Activated T-cell treated with anti-CD3 and anti-CD28 coated beads for 4 hours (primary cell): ENCODE results near the gene SOAT2.

Source experiments
- DNase-seq: peaks from one replicate; pipeline ENCODE4 v3.0.0-alpha.2; 2020

SOAT2 gene

DNA sequence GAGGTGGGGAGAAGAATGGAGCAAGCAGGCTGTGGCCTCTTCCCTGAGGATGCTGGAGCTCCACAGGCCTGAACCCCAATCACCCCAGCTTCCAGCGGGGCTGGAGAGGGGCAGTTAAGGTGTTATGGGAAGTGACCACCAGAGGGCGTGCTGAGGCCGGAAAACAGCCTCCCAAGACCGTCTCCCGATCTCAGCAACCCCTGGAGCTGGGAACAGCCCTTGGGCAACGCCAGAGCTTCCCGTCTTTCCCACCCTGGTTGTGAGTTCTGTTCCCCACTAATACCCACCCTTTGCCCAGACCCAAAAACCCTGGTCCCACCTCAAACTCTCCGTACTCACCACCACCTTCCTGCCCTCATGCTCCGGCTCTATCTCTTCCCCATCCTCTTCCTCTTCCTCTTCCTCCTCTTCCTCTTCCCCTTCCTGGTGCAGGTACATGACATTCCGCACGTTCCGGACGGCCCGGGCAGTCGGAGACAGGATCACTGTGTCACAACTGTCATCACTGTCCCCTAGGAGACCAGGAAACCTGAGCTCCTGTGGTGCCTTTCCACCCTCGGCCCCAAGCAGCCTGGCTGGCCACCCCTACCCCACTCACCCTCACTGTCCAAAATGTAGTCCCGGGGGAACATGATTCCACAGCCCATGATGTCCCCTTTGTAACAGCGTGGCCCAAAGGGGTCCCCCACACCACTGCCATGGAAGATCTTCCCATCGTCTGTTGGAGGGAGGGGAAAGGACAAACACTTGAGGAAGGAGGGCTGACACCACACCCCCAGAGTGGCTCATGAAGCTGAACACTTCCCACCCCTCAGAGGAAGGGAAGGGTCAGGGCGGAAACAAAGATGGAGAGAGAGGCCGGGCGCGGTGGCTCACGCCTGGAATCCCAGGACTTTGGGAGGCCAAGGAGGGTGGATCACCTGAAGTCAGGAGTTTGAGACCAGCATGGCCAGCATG is 37.0 kb upstream of the SOAT2 start:
- peak; percentile 54 for DNase-seq

DNA sequence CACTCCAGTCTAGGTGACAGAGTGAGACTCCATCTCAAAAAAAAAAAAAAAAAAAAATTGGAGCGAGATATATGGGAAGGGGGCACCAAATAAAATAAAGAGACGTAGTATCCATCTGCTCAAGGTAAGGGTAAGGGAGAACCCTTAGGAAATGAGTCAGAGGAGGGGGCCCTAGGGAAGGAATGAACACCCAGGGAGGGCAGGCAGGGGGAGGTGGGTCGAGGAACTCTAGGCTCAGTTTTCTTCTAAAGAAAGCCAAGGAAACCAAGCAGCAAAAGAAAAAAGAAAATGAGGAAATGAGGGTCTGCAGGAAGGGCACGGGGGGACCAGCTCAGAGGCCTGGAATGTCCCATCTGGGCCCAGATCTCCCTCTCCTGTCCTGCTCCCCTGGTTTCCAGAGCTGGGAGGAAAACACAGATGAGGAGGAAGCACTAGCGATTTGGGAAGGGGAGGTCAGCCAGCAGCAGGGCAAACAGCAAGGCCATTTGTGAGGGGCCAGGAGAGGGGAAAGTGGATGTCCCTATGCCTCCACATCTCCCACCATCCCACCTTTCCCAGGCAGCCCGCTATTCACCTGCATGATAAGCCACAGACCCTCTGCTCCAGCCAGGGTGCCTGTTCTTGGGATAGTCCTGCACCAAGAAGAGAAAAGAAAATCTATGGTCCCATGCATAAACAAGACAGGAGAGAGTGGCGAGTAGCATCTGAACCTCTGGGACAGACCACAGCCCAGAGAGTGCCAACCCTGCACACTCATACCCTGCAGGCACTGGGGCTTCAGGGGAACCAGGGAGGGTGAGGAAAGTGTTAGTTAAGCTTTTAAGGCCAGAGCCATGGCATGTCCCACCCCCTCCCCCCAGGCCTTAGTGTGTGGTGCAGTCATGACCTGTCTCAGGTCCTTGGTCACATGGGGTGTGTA is 36.0 kb upstream of the SOAT2 start:
- no peak for DNase-seq

DNA sequence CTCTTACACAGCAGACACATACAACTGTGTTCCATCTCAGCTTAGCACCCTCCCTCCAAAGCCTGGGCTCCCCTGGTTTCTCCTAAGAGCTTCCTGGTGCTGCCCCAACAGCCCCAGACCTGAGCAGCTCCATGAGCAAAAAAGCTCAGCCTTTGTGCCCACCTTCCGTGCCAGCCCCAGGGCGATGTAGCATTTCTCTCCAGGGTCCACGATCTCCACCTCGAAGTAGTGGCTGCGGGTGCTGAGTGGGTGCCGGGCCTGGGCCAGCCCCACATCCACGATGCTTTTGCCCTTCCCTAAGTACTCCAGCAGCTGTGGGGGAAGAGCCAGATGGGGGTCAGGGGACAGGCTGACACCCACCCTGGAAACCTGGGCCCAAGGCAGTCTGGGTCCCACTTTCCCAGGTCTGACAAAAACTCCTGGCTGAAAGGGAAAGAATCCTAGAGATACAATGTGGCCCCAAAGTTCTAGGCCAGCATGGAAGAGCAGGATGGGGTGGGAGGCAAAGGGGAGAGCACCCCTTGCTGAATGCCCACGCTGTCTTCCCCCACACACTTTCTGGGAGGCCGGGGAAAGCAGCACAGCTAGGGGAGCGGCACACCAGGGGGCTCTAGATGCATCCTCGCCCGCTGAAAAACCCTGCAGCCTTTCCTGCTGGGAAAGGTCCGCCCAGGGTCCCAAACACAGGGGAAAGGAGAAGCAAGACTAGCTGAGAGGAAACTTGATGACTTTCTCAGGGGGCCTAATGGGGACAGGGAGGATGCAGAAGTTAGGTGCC is 35.1 kb upstream of the SOAT2 start:
- no peak for DNase-seq

DNA sequence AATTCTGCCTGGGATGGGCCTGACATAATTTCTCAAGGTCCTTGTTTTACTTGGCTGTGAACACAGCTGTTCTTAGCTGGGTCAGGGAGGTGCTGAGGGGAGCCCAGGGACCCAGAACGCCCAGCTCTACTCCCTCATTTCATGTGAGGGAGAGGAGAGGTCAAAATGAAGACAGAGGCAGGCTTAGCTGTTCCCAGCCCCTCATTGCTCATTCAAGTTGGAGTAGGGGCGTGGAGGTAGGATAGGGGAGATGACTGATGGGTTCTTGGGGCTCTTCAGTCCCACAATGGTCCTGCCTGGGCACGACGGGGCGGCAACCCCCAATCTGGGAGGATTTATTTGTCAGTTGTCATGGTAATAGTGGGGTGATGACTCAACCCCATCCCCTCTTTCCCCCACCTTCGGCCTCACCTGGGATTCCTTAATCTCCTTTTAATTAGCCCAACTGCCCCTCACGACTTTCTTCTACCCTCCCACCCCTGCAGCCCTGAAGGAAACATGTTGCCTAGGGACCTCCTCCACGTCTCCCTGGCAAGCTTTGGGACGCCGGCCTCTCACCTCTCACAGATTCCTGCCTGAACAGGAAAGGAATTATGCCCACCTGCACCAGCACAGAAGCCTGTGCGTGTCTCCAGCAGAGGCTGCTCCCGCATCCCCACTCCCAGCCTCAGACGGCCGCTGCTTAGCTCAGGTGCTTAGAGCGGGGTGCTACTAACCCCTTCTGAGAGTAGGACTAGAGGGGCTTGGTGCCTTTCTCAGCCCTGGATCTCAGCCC is 34.3 kb upstream of the SOAT2 start:
- no peak for DNase-seq

DNA sequence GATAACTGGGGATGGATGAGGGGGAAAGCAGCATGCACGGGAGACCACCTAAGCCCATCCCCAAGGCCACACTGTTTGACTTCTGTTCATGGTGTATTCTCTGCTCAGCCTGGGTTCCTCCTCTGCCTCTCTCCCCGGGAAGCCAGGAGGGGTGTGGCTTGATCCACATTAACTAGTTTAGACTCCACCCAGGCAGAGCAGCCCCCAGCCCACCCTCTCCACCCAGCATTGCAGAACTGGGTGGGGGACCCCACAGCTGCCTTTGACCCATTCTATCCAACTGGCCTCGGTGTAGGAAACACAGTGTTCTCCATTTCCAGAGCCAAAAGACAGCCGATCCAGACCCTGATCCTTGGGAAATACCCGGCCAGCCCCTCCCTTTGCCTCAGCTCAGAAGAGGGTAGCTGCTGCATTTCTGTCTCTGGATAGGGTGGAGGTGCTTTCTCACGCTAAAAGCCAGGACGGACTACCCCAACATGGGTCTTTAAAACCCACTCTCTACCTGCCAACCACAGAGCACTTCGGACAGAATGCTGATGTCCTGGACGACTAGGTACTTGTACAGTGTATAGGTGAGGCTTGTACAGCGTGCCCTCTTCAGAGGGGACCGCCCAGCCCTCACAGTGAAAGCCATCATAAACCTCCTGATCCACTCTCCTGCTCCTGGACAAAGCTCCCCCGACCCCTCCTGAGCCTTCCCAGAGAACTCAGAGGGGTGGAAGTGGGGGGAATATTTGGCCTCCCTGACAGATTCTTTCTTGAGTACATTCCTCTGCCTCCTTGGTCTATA is 33.5 kb upstream of the SOAT2 start:
- DNase-seq: no peak

DNA sequence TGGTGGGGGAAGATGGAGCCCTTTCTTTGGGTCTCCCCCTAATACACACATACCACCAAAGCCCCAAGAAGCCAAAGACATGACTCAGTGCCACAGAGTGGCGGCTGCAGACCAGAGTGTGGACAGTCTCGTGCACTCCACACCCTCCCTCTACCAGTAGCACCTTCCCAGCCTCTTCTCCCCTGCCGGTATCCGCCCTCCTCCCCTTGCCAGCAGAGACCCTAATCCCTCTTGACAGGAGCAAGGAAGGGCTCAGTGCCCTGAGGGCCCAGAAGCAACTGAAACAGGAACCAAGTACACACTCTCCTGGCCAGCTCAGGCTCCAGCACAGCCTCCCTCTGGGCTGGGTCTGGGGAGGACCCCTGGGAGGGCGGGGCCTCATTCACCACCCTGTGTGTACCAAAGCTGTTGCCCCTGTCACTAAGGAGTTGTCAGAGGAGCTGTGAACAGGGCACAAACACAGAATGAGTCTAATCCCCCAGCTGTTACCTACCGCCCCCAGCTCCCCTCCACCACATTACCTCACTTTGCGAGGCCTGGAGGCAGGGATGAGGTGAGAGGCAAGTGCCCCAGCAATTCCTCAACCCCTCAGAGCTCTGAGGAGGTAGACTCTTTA is 32.3 kb upstream of the SOAT2 start:
- DNase-seq: no peak

DNA sequence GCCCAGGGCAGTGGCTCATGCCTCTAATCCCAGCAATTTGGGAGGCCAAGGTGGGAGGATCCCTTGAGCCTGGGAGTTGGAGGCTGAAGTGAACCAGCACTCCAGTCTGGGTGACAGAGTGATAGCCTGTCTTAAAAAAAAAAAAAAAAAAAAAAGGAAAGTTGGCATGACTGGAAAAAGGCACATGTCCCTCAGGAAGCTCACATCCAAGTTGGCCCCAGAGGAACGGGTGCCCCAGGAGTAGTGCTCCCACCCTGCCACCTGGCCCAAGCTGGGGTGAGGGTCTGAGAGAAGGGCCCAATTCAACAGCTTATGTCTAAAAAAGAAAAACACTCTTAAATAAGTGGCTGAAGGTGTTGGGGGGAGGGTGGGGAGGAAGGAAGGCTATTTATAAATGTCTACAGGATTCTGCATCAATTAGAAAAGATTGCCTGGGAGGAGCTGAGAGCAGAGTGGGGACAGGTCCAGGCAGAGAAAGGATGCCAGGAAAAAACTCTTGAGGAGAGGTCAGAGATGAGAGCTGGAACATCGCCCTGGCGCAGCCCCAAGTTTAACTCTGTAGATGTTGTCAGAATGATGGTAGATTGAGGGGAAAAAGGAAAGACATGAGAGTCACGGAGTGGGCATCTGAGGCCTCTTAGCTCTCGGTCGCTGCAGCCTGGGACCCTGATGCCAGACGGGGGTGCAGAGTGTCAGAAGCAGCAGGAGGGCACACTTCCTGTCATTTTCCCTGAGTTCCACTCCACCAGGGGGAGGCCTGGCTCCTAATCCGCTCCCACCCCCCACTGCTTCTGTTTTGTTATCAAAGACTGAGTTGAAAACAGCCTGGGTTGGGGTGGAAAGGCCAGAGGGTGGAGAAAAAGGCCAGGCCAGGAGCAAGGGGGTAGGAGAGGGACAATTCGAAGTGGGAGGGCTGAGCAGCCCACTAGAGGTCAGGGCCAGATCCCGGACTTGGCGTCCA is 31.4 kb upstream of the SOAT2 start:
- DNase-seq: no peak

DNA sequence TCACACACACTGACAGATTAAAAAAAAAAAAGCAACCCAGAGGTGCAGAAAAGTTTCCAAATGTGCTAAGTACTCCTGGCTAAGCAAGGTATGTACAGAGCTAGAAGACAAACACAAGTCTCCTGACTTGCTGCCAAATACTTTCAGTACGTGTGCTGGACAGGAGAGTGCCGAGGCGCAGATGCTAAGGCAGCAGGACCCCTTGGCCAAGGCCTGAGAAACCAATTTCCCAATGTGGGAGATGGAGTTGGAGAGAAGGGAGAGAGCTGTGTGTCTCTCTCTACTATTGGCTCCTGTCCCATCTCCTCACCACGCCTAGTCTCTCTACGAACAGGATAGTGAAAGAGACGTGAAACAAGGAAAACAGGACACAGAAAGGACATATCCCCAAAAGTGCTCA is 29.4 kb upstream of the SOAT2 start:
- DNase-seq: no peak

DNA sequence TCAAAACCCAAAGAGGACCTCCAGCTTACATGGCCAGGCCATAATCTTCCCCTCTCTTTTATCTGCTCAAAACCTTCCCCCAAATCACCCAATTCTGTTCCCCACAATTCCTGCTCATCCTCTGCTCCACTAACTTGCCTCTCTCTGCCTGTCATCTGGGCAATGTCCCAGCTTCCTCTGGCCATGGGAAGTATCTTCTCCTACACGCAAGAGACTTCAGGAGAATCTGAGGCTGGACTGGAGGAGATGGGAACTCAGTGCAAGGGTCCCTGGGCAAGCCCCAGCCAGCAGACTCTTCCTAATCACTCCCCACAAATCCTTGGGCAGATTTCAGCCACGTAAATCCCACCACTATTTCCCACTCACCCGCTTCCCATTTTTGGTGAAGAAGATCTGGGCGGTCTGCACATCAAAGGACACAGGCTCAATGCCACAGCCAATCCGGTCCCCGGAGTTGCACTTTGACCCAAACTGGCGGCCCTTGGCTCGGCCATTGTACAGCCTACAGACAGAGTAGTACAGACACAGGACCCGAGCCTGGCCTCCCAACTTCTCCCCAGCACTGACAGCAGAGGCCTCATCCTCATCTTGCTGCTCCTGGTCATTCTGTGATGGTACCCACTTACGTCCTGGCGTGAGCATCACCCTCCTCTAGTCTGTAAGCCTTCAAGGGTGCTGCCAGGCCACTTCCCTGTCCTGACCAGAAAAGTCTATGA is 28.8 kb upstream of the SOAT2 start:
- DNase-seq: no peak

DNA sequence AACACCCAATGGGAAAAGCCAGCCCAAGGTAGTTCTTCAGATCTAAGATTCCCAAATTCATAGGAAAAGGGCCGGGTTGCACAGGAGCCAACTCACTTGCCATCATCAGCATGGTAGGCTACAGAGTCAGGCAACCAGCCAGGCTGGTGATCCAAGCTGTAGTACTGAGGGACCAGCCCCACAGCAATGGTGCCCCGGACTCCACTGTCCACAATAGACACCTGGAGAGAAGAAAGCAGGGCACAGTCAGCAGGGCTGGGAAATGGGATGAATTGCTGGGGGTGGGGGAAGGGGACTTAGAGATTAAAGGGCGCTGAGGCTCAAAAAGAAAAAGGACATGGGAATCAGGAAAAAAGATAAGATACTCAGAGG is 28.3 kb upstream of the SOAT2 start:
- DNase-seq: no peak

DNA sequence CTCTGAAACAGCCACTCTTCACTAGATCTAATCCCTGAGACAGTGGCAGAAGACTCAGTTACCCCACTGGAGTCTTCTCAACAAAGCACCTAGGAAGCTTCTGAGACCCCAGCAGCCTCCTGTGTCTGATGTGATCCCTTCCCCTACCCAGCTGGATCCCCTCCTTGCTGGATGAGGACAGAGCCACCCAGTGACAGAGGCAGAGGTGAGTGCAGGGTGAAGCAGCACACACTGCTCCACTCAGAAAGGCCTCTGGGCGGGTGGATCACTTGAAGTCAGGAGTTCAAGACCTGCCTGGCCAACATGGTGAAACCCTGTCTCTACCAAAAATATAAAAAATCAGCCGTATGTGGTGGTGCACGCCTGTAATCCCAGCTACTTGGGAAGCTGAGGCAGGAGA is 26.8 kb upstream of the SOAT2 start:
- no peak for DNase-seq

DNA sequence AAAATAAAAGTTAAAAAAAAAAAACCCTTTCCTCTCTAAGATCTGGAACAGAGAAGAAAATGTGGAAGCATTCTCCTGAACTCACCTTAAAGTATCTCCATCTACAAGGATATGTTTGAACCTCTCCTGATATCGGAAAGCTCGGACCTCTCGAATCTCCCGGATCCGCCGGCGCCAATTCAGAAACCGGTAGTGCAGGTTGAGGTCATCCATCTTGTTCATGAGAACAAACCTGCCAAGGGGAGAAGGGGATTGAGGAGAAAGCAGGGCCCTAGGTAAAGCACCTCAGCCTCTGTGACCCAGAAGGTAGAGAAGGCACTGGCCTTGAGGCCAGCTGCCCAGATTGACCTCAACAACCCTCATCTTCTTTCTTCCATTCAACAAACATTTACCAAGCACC is 26.3 kb upstream of the SOAT2 start:
- no peak for DNase-seq

DNA sequence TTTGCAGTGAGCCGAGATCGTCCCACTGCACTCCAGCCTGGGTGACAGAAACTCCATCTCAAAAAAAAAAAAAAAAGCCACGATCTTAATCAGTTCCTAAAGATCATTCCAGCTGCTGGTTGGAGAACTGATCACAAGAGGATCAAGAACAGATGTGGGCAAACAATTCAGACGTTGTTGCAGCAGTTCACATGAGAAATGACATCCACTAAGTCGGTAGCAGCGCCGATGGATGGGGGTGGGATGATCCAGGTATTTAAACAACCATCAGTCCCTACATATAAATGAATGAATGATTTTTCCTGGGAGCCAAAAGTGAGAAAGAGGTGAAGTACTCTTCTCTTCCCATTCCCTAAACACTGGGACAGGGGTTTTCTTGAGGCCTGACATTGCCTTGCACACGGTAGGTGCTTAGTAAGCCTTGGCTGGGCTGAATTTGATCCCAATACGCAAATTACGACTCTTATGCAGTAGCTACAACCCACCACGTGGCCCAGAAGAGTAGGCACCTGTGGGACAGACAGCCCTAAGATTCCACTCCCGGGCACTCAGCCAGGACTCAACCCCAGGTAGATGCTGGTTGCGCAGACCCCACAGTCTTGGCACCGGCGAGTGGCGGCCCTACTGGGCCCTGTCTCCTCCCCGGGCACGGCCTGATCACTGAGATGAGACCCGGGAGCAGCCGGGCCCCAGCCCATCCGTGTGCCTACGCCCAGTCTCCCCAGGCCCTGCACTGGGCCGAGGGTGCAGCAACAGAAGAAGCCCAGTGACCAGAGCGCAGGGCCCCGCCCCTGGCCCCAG is 24.7 kb upstream of the SOAT2 start:
- no peak for DNase-seq

DNA sequence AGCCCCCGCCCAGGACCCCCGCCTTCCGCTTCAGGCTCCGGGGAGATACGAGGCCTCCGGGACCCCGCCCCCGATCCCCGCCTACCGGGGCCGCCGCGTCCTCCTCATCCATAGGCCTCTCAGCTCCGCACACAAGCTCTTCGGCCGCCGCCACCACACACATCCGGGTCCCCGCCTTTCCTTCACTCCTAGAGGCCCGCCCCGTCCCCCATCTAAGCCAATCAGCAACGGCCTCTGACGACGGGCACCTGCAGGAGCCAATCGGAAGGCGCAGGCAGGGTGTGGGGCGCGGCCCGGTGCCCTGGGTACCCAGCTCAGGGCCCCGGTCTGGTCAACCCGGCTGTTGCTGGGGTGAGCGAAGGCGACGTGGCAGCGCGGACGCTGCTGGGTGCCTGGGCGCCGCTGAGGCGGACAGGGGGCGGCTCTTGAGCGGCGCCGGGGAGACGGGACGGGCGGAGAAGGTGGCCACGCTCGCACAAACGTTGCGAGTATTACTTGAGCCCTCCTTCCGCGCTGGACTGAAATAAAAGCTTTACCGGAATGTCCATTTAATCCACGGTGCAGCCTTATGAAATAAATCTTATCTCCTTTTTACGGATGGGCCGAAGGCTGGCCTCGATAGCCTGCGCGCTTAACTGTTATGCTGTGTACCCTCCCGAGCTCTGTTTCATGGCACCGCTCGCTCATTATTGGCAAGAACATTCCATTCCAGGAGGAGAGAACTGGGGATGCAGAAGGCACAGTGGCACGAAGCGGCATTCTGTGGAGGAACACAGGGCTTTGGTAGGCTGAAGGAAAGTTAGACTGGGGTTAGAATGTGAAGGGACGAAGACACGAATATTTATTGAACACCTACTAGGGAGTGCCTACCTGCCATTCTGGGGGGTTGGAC is 23.8 kb upstream of the SOAT2 start, which contains the start of gene SPRYD3:
Gene SPRYD3 (minus strand): TSS at position 165 of the 892 bp plus-strand sequence. CDS start 57 bp downstream, at position 108.
- DNase-seq: peak; percentile 97

DNA sequence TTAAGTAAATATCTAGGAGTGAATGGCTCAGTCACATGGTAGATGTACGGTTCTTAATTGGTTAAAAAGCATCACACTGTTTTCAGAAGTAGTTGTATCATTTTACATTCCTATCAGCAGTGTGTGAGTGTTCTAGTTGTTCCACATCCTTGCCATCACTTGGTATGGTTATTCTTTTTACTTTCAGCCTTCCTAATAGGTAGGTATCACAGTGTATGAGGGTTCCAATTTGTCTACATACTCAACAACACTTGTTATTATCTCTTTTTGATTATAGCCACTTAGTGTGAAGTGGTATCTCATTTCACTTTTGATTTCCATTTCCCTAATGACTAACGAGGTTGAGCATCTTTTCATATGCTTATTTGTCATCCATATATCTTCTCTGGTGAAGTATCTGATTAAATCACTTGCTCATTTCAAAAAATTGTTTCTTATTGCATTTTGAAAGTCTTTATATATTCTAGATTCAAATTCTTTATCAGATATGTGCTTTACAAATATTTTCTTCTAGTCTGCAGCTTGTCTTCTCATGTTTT is 20.6 kb upstream of the SOAT2 start:
- DNase-seq: no peak

DNA sequence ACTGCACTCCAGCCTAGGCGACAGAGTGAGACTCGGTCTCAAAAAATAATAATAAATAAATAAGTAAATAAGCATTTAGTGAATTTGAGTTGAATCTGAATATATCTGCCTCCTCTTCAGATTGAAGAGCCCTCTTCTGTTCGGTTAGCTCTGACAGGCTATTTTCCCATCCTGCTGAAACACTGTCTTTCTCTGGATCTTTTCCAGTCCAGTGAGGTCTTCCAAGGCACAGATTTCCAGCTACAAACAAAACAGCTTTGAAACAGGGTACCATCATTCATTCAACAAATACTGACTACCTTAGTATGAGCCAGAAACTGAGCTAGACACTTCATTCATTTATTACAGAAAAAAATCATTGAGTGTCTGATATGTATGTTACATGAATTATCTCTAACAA is 16.9 kb upstream of the SOAT2 start:
- no peak for DNase-seq

DNA sequence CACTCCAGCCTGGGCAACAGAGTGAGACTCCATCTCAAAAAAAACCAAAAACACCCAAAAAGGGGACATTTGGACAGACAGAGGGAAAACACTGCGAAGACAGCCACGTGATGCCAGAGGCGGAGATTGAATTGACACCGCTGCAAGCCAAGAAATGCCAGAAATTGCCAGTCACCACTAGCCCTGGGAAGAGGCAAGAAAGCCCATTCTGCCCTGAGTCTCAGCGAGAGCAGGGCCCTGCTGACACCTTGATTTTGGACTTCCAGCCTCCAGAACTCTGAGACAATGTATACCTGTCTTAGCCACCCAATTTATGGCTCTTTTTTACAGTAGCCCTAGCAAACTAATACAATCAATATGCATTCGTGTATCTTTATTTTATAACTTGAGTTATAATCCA is 13.2 kb upstream of the SOAT2 start:
- no peak for DNase-seq
